ENCODE results near the gene DDIAS.

DDIAS gene

DNA sequence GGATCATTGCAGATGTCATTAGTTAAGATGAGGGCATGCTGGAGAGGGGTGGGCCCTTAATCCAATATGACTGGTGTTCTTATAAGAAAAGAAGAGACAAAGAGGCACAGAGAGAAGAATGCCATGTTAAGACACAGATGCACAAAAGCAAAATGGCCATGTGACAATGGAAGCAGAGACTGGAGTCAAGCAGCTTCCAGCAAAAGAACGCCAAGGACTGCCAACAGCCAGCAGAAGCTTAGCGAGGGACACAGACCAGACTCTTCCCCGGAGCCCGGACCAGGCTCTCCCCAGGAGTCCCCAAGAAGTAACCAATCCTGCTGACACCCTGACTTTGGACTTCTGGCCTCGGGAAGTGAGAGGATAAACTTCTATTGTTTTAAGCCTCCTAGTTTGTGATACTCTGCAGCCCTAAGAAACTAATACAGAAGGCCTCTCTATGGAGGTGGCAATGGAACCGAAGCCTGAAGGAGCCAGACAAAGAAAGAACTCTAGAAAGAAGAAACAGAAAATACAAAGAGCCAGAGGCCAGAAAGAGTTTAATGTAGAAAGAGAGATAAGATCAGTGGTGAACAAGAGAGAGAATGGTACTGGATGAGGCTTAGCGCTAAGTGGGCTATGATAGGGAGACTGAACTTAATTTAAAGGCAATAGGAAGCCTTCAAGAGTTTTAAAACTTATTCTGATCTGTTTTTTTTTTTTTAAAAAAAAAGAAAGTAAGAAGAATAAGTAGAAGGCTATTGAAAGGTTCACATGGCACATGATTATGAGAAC, 29.0 kb upstream of the DDIAS start:
- H3K4me3 ChIP-seq (ENCODE audit: low read depth, low read length) = no peak overlapping the region
- no peaks in the 10 kb centered on the region for H3K36me3 ChIP-seq (ENCODE audit: control insufficient read depth, insufficient read depth, low read length)
- H3K9me3 ChIP-seq (ENCODE audit: control insufficient read depth, low read length) = no peaks in the 10 kb centered on the region
- H3K27me3 ChIP-seq (ENCODE audit: control insufficient read depth, insufficient read depth, low read length) = no peaks in the 10 kb centered on the region
- H3K4me2 ChIP-seq (ENCODE audit: low read length) = no peak overlapping the region
- H3K27ac ChIP-seq = no peak overlapping the region
- no peak overlapping the region for H3K9ac ChIP-seq
- no peaks in the 10 kb centered on the region for H3K4me1 ChIP-seq
- no peak overlapping the region for H2AFZ ChIP-seq
- H3K79me2 ChIP-seq = no peaks in the 10 kb centered on the region
- TF ChIP-seq, protein P1, sequence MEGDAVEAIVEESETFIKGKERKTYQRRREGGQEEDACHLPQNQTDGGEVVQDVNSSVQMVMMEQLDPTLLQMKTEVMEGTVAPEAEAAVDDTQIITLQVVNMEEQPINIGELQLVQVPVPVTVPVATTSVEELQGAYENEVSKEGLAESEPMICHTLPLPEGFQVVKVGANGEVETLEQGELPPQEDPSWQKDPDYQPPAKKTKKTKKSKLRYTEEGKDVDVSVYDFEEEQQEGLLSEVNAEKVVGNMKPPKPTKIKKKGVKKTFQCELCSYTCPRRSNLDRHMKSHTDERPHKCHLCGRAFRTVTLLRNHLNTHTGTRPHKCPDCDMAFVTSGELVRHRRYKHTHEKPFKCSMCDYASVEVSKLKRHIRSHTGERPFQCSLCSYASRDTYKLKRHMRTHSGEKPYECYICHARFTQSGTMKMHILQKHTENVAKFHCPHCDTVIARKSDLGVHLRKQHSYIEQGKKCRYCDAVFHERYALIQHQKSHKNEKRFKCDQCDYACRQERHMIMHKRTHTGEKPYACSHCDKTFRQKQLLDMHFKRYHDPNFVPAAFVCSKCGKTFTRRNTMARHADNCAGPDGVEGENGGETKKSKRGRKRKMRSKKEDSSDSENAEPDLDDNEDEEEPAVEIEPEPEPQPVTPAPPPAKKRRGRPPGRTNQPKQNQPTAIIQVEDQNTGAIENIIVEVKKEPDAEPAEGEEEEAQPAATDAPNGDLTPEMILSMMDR (IDR thresholded peaks at IDR 0.05) = no peak

GRCh38 chr11:82873919-82874333, 27.6 kb upstream of the DDIAS start:
- no peaks in the 10 kb centered on the region for H3K4me1 ChIP-seq

GRCh38 chr11:82874646-82875523, 26.7 kb upstream of the DDIAS start:
- Histone ChIP-seq H3K4me1 (no peaks in the 10 kb centered on the region), H3K27me3 (ENCODE audit: control insufficient read depth, insufficient read depth, low read length) (no peaks in the 10 kb centered on the region), H3K79me2 (peaks cover 2% of the 10 kb centered on the region), H3K9ac (no peak overlapping the region), H3K36me3 (ENCODE audit: control insufficient read depth, insufficient read depth, low read length) (no peaks in the 10 kb centered on the region), H3K27ac (no peak overlapping the region), H3K9me3 (ENCODE audit: control insufficient read depth, low read length) (no peaks in the 10 kb centered on the region), H3K4me3 (ENCODE audit: low read depth, low read length) (no peak overlapping the region), H3K4me2 (ENCODE audit: low read length) (no peak overlapping the region), H2AFZ (no peak overlapping the region)
- TF ChIP-seq, protein P1 (IDR thresholded peaks at IDR 0.05) = no peak

More at GRCh38 chr11:82873919-82874333, 27.6 kb upstream of the DDIAS start:
- TF ChIP-seq, protein P1 (IDR thresholded peaks at IDR 0.05) = no peak
- H2AFZ ChIP-seq = no peak overlapping the region
- H3K36me3 ChIP-seq (ENCODE audit: control insufficient read depth, insufficient read depth, low read length) = no peaks in the 10 kb centered on the region
- H3K9ac ChIP-seq = no peak overlapping the region
- no peaks in the 10 kb centered on the region for H3K27me3 ChIP-seq (ENCODE audit: control insufficient read depth, insufficient read depth, low read length)
- H3K9me3 ChIP-seq (ENCODE audit: control insufficient read depth, low read length) = no peaks in the 10 kb centered on the region
- H3K4me3 ChIP-seq (ENCODE audit: low read depth, low read length) = no peak overlapping the region
- H3K27ac ChIP-seq = no peak overlapping the region
- H3K79me2 ChIP-seq = peaks cover 2% of the 10 kb centered on the region
- no peak overlapping the region for H3K4me2 ChIP-seq (ENCODE audit: low read length)

DNA sequence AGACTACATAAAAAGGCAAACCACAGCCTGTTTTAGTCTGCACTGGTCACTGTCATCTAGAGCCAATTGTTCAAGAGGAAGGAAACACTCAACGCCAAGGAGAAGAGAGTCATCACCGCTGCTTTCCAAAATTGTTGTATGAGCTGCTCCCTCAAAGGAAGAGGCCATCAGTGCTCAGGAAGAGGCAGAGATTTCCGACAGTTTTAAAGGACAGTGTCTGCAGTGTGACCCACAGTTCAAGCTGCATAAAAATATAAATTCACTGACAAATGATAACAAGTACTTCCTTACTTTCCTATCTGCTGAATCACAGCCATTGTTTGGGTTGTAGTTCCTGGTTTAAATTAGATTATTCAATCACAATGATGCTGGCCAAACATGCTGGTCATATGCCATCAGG, 17.7 kb upstream of the DDIAS start:
- TF ChIP-seq, protein P1 (IDR thresholded peaks at IDR 0.05) = no peak
- Histone ChIP-seq H3K79me2 (no peaks in the 10 kb centered on the region), H3K27ac (no peak overlapping the region)

More for the DNA sequence above, 17.7 kb upstream of the DDIAS start:
- H3K36me3 ChIP-seq (ENCODE audit: control insufficient read depth, insufficient read depth, low read length) = no peaks in the 10 kb centered on the region
- H3K27me3 ChIP-seq (ENCODE audit: control insufficient read depth, insufficient read depth, low read length) = no peaks in the 10 kb centered on the region
- H3K4me1 ChIP-seq = no peaks in the 10 kb centered on the region
- no peak overlapping the region for H3K4me2 ChIP-seq (ENCODE audit: low read length)
- H3K9ac ChIP-seq = no peak overlapping the region
- H2AFZ ChIP-seq = no peak overlapping the region
- H3K4me3 ChIP-seq (ENCODE audit: low read depth, low read length) = no peak overlapping the region
- H3K9me3 ChIP-seq (ENCODE audit: control insufficient read depth, low read length) = no peaks in the 10 kb centered on the region
